ENCODE measurements around the gene PDZD2.

The PDZD2 gene

DNA sequence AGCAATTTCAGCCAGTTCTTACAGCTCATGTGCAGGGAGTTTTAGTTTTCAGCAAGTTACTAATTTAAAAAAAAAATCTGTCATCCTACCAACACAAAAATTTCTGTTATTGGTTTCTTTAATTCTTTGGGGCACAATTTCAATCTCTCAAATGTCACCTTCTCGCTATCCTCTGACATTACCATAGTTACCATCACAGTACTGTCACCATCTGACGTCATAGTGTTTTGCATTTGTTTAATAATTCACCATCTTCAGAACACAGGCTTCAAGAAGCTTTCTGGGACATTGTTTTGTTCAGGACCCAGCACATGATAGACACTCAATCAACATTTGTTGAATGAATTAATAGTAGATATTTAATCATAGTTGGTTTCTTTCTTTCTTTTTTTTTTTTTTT is 155.1 kb downstream of the PDZD2 start:
- H3K27me3 ChIP-seq (ENCODE audit: insufficient read depth, low read depth, severe bottlenecking), result no peaks in the 10 kb centered on the region
- TF ChIP-seq, protein P1, sequence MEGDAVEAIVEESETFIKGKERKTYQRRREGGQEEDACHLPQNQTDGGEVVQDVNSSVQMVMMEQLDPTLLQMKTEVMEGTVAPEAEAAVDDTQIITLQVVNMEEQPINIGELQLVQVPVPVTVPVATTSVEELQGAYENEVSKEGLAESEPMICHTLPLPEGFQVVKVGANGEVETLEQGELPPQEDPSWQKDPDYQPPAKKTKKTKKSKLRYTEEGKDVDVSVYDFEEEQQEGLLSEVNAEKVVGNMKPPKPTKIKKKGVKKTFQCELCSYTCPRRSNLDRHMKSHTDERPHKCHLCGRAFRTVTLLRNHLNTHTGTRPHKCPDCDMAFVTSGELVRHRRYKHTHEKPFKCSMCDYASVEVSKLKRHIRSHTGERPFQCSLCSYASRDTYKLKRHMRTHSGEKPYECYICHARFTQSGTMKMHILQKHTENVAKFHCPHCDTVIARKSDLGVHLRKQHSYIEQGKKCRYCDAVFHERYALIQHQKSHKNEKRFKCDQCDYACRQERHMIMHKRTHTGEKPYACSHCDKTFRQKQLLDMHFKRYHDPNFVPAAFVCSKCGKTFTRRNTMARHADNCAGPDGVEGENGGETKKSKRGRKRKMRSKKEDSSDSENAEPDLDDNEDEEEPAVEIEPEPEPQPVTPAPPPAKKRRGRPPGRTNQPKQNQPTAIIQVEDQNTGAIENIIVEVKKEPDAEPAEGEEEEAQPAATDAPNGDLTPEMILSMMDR (IDR thresholded peaks at IDR 0.05; ENCODE audit: low read depth, low read length), result no peak
- DNase-seq, result no peak
- H3K36me3 ChIP-seq, result no peaks in the 10 kb centered on the region
- H3K27ac ChIP-seq, result no peak overlapping the region
- H3K9me3 ChIP-seq (ENCODE audit: severe bottlenecking), result no peaks in the 10 kb centered on the region
- H3K4me3 ChIP-seq (ENCODE audit: low read depth, low read length), result no peak overlapping the region

DNA sequence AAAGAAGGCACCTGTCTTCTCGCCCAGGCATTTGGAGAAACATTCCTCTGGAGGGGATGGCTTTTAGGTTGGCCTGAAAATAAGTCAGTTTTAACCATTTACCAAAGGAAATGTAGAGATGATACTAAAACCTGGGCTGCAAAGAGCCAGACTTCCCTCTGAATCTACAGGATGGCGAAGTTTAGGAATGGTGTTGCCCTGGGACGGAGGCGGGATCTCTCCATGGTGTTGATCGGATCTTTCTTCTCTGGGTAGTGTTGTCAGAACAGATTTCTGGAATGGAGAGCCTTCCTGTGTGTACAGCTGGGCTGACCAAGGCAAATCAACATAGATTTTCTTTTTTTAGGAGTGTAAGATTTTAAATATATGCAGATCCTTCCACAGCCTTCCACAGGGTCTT is 159.2 kb downstream of the PDZD2 start:
- no peaks in the 10 kb centered on the region for H3K36me3 ChIP-seq
- H3K4me3 ChIP-seq (ENCODE audit: low read depth, low read length), result no peak overlapping the region
- no peaks in the 10 kb centered on the region for H3K27me3 ChIP-seq (ENCODE audit: insufficient read depth, low read depth, severe bottlenecking)
- no peak overlapping the region for H3K27ac ChIP-seq
- H3K9me3 ChIP-seq (ENCODE audit: severe bottlenecking), result no peaks in the 10 kb centered on the region
- no peak for DNase-seq
- TF ChIP-seq, protein P1 (IDR thresholded peaks at IDR 0.05; ENCODE audit: low read depth, low read length), result no peak

DNA sequence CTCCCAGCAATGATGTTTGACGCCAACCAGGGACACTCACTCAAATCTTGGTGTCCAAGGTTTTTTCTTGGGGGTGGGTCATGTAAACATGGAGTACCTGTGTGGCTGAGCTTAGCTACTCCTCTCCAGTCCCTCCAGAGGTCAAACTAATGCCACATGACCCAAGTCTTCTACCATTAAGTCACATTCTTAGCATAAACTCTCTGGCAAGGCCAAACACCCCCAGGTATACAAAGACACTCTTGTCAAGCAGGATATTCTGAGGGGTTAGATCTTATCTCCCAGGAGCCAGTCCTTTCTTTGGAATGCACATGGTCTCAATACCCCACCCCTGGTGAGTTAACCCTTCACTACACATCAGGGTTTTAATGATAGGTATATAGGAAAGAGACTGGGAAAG is 161.4 kb downstream of the PDZD2 start:
- H3K9me3 ChIP-seq (ENCODE audit: severe bottlenecking), result no peaks in the 10 kb centered on the region
- no peaks in the 10 kb centered on the region for H3K27me3 ChIP-seq (ENCODE audit: insufficient read depth, low read depth, severe bottlenecking)
- H3K27ac ChIP-seq, result no peak overlapping the region
- no peaks in the 10 kb centered on the region for H3K36me3 ChIP-seq
- TF ChIP-seq, protein P1 (IDR thresholded peaks at IDR 0.05; ENCODE audit: low read depth, low read length), result no peak
- no peak overlapping the region for H3K4me3 ChIP-seq (ENCODE audit: low read depth, low read length)
- DNase-seq, result no peak

DNA sequence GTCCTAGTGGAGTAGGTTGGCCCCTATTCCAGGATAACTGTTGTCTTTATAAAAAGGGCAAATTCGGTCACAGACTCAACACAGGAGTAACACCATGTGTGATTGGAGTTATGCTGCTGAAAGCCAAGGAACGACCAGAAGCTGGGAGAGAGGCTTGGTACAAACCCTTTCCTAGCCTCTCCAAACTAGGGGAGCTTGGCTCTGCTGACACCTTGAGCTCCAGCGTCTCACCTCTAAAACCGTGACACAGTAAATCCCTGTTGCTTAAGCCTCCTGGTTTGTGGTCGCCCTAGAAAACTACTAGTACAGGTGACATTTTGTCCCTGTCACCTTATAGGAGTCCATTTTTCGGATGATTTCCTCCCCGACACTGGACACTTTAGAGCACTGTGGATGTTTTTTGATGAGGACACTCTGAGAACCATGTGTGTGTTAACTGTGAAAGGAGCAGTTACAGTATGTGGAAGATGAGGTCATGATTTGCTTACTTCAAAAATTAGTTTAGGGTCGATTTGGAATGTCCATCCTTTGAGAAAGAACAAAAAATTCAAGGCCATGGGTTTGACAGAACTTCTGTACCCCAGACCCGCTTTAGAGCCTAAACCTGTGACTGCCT is 167.0 kb downstream of the PDZD2 start:
- no peaks in the 10 kb centered on the region for H3K27me3 ChIP-seq (ENCODE audit: insufficient read depth, low read depth, severe bottlenecking)
- H3K27ac ChIP-seq, result no peak overlapping the region
- H3K36me3 ChIP-seq, result no peaks in the 10 kb centered on the region
- no peak for DNase-seq
- H3K4me3 ChIP-seq (ENCODE audit: low read depth, low read length), result no peak overlapping the region
- TF ChIP-seq, protein P1 (IDR thresholded peaks at IDR 0.05; ENCODE audit: low read depth, low read length), result no peak
- no peaks in the 10 kb centered on the region for H3K9me3 ChIP-seq (ENCODE audit: severe bottlenecking)

DNA sequence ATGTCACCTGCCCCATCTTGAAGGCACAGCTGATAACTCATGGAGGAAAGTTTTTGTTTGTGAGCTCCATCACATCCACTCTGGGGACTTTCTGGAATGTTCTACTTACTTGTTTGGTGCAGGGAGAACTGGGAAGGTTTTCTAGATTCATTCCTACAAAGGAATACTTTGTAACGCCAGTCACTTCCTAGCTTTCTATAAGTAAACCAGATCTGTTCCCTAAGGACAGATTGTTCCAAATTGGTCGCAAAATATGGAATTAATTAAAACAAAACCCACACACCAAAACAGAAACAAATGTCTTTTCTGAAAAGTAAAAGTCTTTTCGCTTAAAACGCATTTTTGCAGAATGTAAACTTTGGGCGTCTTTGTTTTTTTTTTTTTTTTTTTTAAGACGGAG is 167.6 kb downstream of the PDZD2 start:
- H3K4me3 ChIP-seq (ENCODE audit: low read depth, low read length), result no peak overlapping the region
- no peaks in the 10 kb centered on the region for H3K9me3 ChIP-seq (ENCODE audit: severe bottlenecking)
- TF ChIP-seq, protein P1 (IDR thresholded peaks at IDR 0.05; ENCODE audit: low read depth, low read length), result no peak
- H3K27me3 ChIP-seq (ENCODE audit: insufficient read depth, low read depth, severe bottlenecking), result no peaks in the 10 kb centered on the region
- no peaks in the 10 kb centered on the region for H3K36me3 ChIP-seq
- H3K27ac ChIP-seq, result no peak overlapping the region
- DNase-seq, result no peak

Measured in WERI-Rb-1 (cell line).